Keratinocyte (primary cell): ENCODE data around the gene CHST10.
"Not testable (repeated sequence)": the region's sequence is repeated elsewhere in the genome, so short reads cannot be mapped to it uniquely, and the experiment has no call there.

Experiments
- CTCF ChIP-seq, 3 experiments: IDR thresholded peaks in 1 of 3; conservative IDR thresholded peaks in 1 of 3; optimal IDR thresholded peaks in 1 of 3; 2 replicates in 2 of 3; 3 replicates in 1 of 3; pipeline versions ENCODE3 to v1.5.1; 2011; ENCODE audit warnings: low read length in 3 of 3, mild to moderate bottlenecking in 3 of 3, moderate library complexity in 2 of 3, control low read depth in 1 of 3, inconsistent platforms in 1 of 3; ENCODE audit not compliant: insufficient read depth in 2 of 3; ENCODE audit errors: extremely low read depth in 1 of 3
- EZH2 ChIP-seq: IDR thresholded peaks from one replicate; pipeline ENCODE4 v1.6.1; 2012; ENCODE audit warnings: inconsistent platforms, mild to moderate bottlenecking, low read length, moderate library complexity

GRCh38 chr2:100362269-100362668, 55.2 kb downstream of the CHST10 start:
- TF ChIP-seq CTCF (optimal IDR thresholded peaks at IDR 0.05 in 1 of 3, IDR thresholded peaks at IDR 0.05 in 1 of 3, conservative IDR thresholded peaks at IDR 0.05 in 1 of 3; ENCODE audit: extremely low read depth in 1 of 3, insufficient read depth in 2 of 3, low read length in 3 of 3); EZH2: not testable (repeated sequence)
